ENCODE results near the gene SGCD. TPM values are rescaled to one million over a fixed set of nuclear protein-coding genes. Genes with fewer than 3 reads are reported as not detected.
A peak's percentile ranks its signal among the peaks of the same experiment; 100 is the strongest.

SGCD gene
- total and polyA plus RNA-seq, 2 experiments from 2014 or later: 69.7 to 71.2 TPM

- Histone ChIP-seq H4K20me1 (ENCODE audit: insufficient read depth) (no peaks in the 10 kb centered on the region), H3K9me2 (ENCODE audit: insufficient read depth) (no peaks in the 10 kb centered on the region), H3K4me2 (ENCODE audit: unreplicated experiment) (peak overlapping the region; percentile 83), H3K4me1 (ENCODE audit: insufficient read depth) (peaks cover 30% of the 10 kb centered on the region), H3K36me3 (ENCODE audit: low read depth) (peaks cover 19% of the 10 kb centered on the region), H3K79me2 (ENCODE audit: insufficient read depth) (peaks cover 56% of the 10 kb centered on the region), H3F3A (ENCODE audit: insufficient read depth) (peaks cover 41% of the 10 kb centered on the region), H3K9ac (peak overlapping the region; percentile 83), H2AFZ (peak overlapping the region; percentile 87), H3K4me3 (peak overlapping the region; percentile 89), H3K9me3 (ENCODE audit: low read depth) (no peaks in the 10 kb centered on the region), H3K27ac (peak overlapping the region; percentile 83), H3K27me3 (replicated peaks; ENCODE audit: insufficient read depth) (no peaks in the 10 kb centered on the region)
- DNase-seq: peak; percentile 48
- in situ Hi-C loops (cut with MboI): no loop called here
- TF ChIP-seq EZH2phosphoT487 (IDR thresholded peaks at IDR 0.05; ENCODE audit: insufficient read depth, low read depth) (no peak), EZH2 (IDR thresholded peaks at IDR 0.05; ENCODE audit: insufficient read depth, poor library complexity, severe bottlenecking) (no peak)
- WGBS, 2 experiments (ENCODE audit: low coverage in 1 of 2, low lambda C conversion rate in 2 of 2, missing lambda C conversion rate in 2 of 2): 0 to 2% methylated on average over 3 of the region's 3 CpGs
Observed at GRCh38 chr5:156328161-156328560, 1.2 kb downstream of the SGCD start.

- Histone ChIP-seq H4K20me1 (ENCODE audit: insufficient read depth) (no peaks in the 10 kb centered on the region), H3K79me2 (ENCODE audit: insufficient read depth) (peaks cover 60% of the 10 kb centered on the region), H3K9ac (peak overlapping the region; percentile 83), H3K4me2 (ENCODE audit: unreplicated experiment) (peak overlapping the region; percentile 83), H3K4me1 (ENCODE audit: insufficient read depth) (peaks cover 30% of the 10 kb centered on the region), H3K4me3 (peak overlapping the region; percentile 89), H3K36me3 (ENCODE audit: low read depth) (peaks cover 23% of the 10 kb centered on the region), H3K27ac (peak overlapping the region; percentile 83), H3K9me3 (ENCODE audit: low read depth) (no peaks in the 10 kb centered on the region), H3K27me3 (replicated peaks; ENCODE audit: insufficient read depth) (no peaks in the 10 kb centered on the region), H2AFZ (peak overlapping the region; percentile 87), H3F3A (ENCODE audit: insufficient read depth) (peaks cover 41% of the 10 kb centered on the region), H3K9me2 (ENCODE audit: insufficient read depth) (no peaks in the 10 kb centered on the region)
- in situ Hi-C loops (cut with MboI): no loop called here
- DNase-seq: peak; percentile 50
- no peak for TF ChIP-seq EZH2 (IDR thresholded peaks at IDR 0.05; ENCODE audit: insufficient read depth, poor library complexity, severe bottlenecking)
- TF ChIP-seq EZH2phosphoT487 (IDR thresholded peaks at IDR 0.05; ENCODE audit: insufficient read depth, low read depth): no peak
- WGBS, 2 experiments (ENCODE audit: low coverage in 1 of 2, low lambda C conversion rate in 2 of 2, missing lambda C conversion rate in 2 of 2): 13 to 20% methylated on average over 6 of the region's 6 CpGs
Observed at GRCh38 chr5:156328766-156329165, 1.8 kb downstream of the SGCD start.

GRCh38 chr5:156329171-156329611, 2.2 kb downstream of the SGCD start:
- no peaks in the 10 kb centered on the region for H4K20me1 ChIP-seq (ENCODE audit: insufficient read depth)
- WGBS, 2 experiments (ENCODE audit: low coverage in 1 of 2, low lambda C conversion rate in 2 of 2, missing lambda C conversion rate in 2 of 2): 94 to 96% methylated on average over 3 of the region's 3 CpGs
- no peaks in the 10 kb centered on the region for H3K9me2 ChIP-seq (ENCODE audit: insufficient read depth)
- H3K4me1 ChIP-seq (ENCODE audit: insufficient read depth): peaks cover 30% of the 10 kb centered on the region
- in situ Hi-C loops (cut with MboI): no loop called here
- H3K79me2 ChIP-seq (ENCODE audit: insufficient read depth): peaks cover 65% of the 10 kb centered on the region
- H3K9ac ChIP-seq: peak overlapping the region; percentile 83
- H3K27me3 ChIP-seq (replicated peaks; ENCODE audit: insufficient read depth): no peaks in the 10 kb centered on the region
- peak overlapping the region; percentile 87 for H2AFZ ChIP-seq
- peak; percentile 51 for DNase-seq
- H3K27ac ChIP-seq: peak overlapping the region; percentile 83
- peak overlapping the region; percentile 83 for H3K4me2 ChIP-seq (ENCODE audit: unreplicated experiment)
- peak overlapping the region; percentile 89 for H3K4me3 ChIP-seq
- H3K9me3 ChIP-seq (ENCODE audit: low read depth): no peaks in the 10 kb centered on the region
- H3K36me3 ChIP-seq (ENCODE audit: low read depth): peaks cover 23% of the 10 kb centered on the region
- TF ChIP-seq EZH2phosphoT487 (IDR thresholded peaks at IDR 0.05; ENCODE audit: insufficient read depth, low read depth) (no peak), EZH2 (IDR thresholded peaks at IDR 0.05; ENCODE audit: insufficient read depth, poor library complexity, severe bottlenecking) (no peak)
- peaks cover 41% of the 10 kb centered on the region for H3F3A ChIP-seq (ENCODE audit: insufficient read depth)

- no peaks in the 10 kb centered on the region for H3K9me3 ChIP-seq (ENCODE audit: low read depth)
- H3K4me1 ChIP-seq (ENCODE audit: insufficient read depth): peaks cover 30% of the 10 kb centered on the region
- H3K4me3 ChIP-seq: no peak overlapping the region
- peak; percentile 63 for DNase-seq
- H4K20me1 ChIP-seq (ENCODE audit: insufficient read depth): no peaks in the 10 kb centered on the region
- H3K9ac ChIP-seq: no peak overlapping the region
- H2AFZ ChIP-seq: no peak overlapping the region
- in situ Hi-C loops (cut with MboI): loop anchor here (10.0 kb wide), 1 partner anchor 484 kb away; no protein-coding TSS in a partner anchor
- no peak overlapping the region for H3K27ac ChIP-seq
- H3K36me3 ChIP-seq (ENCODE audit: low read depth): peaks cover 23% of the 10 kb centered on the region
- peaks cover 41% of the 10 kb centered on the region for H3F3A ChIP-seq (ENCODE audit: insufficient read depth)
- H3K4me2 ChIP-seq (ENCODE audit: unreplicated experiment): peak overlapping the region; percentile 3
- WGBS, 2 experiments (ENCODE audit: low coverage in 1 of 2, low lambda C conversion rate in 2 of 2, missing lambda C conversion rate in 2 of 2): 91 to 92% methylated on average over 7 of the region's 7 CpGs
- no peaks in the 10 kb centered on the region for H3K27me3 ChIP-seq (replicated peaks; ENCODE audit: insufficient read depth)
- peaks cover 72% of the 10 kb centered on the region for H3K79me2 ChIP-seq (ENCODE audit: insufficient read depth)
- no peaks in the 10 kb centered on the region for H3K9me2 ChIP-seq (ENCODE audit: insufficient read depth)
- TF ChIP-seq EZH2phosphoT487 (IDR thresholded peaks at IDR 0.05; ENCODE audit: insufficient read depth, low read depth) (no peak), EZH2 (IDR thresholded peaks at IDR 0.05; ENCODE audit: insufficient read depth, poor library complexity, severe bottlenecking) (no peak)
Observed at GRCh38 chr5:156330141-156330870, 3.3 kb downstream of the SGCD start.

Data from GM23248 (cell line).